ENCODE measurements around the gene PSMD9. TPM values are rescaled to one million over a fixed set of nuclear protein-coding genes. Genes with fewer than 3 reads are reported as not detected.

The PSMD9 gene, protein sequence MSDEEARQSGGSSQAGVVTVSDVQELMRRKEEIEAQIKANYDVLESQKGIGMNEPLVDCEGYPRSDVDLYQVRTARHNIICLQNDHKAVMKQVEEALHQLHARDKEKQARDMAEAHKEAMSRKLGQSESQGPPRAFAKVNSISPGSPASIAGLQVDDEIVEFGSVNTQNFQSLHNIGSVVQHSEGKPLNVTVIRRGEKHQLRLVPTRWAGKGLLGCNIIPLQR
- 111 to 172 TPM (median 127 TPM) in 5 replicates for total RNA-seq (2022; extraction: Qiagen RNA extraction; ENCODE audit: low read depth)

DNA sequence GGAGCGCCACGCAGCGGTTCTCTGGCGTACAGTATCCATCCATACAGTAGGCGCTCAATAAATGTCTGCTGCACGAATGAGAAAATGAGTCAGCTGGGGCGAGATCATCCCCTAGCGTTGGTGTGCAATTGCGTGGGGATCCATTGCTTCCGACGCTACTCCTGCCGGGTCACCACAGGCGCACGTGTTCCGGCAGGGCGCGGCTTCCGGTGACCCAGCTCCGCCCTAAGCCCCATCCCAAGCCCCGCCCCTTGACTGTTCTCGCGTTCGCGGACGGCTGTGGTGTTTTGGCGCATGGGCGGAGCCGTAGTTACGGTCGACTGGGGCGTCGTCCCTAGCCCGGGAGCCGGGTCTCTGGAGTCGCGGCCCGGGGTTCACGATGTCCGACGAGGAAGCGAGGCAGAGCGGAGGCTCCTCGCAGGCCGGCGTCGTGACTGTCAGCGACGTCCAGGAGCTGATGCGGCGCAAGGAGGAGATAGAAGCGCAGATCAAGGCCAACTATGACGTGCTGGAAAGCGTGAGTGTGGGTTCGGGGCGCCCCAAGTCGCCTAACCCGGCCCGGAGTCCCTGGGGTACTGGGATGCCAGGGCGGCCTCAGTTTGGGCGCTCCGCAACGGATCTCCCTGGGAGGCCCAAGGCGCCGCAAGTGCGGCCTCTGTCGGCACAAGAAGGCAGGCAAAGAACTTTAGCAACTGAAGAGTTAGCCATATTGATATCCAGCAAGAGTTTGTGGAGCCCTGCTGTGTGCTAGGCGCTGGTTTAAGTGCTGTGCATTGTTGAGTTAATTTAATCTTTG is at the start of gene PSMD9:
Gene PSMD9 (plus strand): TSS at position 313 of the 796 bp plus-strand sequence. CDS start 67 bp downstream, at position 380.

DNA sequence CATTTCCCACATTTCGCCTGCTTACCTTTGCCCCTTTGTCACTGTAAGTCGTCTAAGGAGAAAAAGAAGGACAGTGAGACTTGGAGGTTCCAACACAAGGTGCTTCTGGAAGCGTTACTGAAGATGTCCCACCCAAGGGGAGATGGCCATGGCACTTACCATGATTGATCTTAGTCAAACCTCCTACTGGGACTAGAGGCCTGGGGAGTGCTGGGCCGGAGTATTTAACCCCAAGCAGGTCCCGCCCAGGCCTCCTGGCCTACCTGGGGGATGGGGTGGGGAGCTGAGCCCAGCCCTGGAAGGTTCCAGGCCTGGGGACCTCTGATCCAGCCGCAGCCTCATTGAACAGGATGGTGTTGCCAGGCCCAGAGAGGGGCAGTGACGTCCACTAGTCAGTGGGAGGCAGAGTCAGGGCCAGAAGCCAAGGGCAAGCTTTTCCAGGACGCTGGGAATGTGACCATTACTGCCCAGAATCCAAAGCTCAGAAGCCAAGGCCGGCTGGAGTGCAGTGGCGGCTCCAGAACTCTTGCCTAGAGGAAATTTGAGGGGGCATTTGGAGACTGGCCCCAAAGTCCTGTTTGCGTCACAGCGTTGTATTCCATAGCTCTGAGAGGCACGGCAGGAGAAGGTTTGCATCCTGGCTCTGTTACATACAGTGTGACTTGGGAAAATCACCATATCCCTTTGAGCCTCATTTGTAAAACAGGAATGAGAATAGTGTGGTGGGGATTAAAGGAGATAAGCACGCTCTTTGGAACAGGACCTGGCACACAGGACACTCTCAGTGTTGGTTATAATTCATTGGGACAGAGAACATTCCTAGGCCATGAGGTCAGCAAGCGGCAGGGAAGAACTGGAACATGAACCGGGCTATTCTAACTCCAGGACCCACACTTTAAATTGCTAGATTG is 29.7 kb upstream of the PSMD9 start, which contains the start of gene HPD:
Gene HPD (minus strand): TSS at position 198 of the 911 bp plus-strand sequence. CDS start 36 bp downstream, at position 162.

DNA sequence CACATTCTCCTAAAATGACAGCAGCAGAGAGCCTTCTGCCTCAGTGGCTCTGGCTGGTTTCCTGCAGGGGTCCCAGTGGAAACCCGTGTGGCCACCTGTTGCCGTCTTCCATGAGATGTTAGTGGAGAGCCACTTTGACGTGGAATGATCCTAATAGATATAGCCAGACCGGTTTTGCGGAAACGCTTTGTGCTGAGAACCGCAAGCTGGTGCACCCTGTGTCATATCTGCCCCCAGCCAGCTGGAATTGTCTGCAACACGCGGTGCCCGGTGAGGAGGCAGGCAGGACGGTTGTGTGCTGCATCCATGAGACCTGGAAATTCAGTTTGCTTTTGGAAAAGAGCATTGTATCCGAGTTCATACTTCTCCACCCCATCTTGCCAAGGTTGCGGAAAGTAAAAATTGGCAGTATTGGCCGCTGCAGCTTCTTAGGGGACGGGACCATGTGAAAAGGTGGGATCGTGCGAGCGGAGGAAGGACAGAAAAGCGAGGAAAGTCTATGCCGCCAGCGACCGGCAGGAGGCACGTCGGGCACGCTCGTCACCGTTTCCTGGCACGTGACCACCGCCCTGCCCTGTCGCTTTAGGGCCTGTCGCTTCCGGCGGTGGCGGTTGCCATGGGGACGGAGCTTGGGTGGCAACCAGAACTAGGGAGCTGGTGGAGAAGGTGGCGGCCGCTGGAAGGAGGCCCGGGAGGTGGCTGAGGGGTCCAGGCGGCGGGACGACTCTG is 29.5 kb downstream of the PSMD9 start, which contains the start of gene CFAP251:
Gene CFAP251 (plus strand): TSS at position 643 of the 729 bp plus-strand sequence. CDS start 2,714 bp downstream, outside the sequence.

Other genes with a start within 250 kb of the PSMD9 start
- 0.07 to 0.39 TPM (median 0.17 TPM) in 4 of 5 replicates, not detected in the other for gene MORN3, start 219.1 kb upstream of the PSMD9 start, total RNA-seq (2022; extraction: Qiagen RNA extraction; ENCODE audit: low read depth)
- 9.5 to 11.9 TPM (median 11.3 TPM) in 5 replicates for gene TMEM120B, start 176.0 kb upstream of the PSMD9 start, total RNA-seq (2022; extraction: Qiagen RNA extraction; ENCODE audit: low read depth)
- gene RHOF, start 95.1 kb upstream of the PSMD9 start, total RNA-seq (2022; extraction: Qiagen RNA extraction; ENCODE audit: low read depth), result 150 to 205 TPM (median 184 TPM) in 5 replicates
- 12.2 to 16.7 TPM (median 14.5 TPM) in 5 replicates for gene SETD1B, start 84.8 kb upstream of the PSMD9 start, total RNA-seq (2022; extraction: Qiagen RNA extraction; ENCODE audit: low read depth)
- gene HPD, start 29.9 kb upstream of the PSMD9 start, total RNA-seq (2022; extraction: Qiagen RNA extraction; ENCODE audit: low read depth), result 1.3 to 1.6 TPM (median 1.5 TPM) in 5 replicates
- 0.86 to 1.7 TPM (median 1.4 TPM) in 5 replicates for gene CFAP251, start 29.8 kb downstream of the PSMD9 start, total RNA-seq (2022; extraction: Qiagen RNA extraction; ENCODE audit: low read depth)
- 9.9 to 13.0 TPM (median 11.4 TPM) in 5 replicates for gene BCL7A, start 133.1 kb downstream of the PSMD9 start, total RNA-seq (2022; extraction: Qiagen RNA extraction; ENCODE audit: low read depth)
- 22.0 to 31.3 TPM (median 26.0 TPM) in 5 replicates for gene MLXIP, start 190.0 kb downstream of the PSMD9 start, total RNA-seq (2022; extraction: Qiagen RNA extraction; ENCODE audit: low read depth)